VCaP (cell line): ENCODE results near the gene RBM4B.

Experiments
- H3K27ac ChIP-seq: fragments of 450-650 bp; 2 replicates; pipeline ENCODE4 v1.5.1; 2017
- CTCF ChIP-seq: fragments of 450-650 bp; conservative IDR thresholded peaks from 2 replicates; pipeline ENCODE4 v1.5.1; 2017; ENCODE audit warnings: mild to moderate bottlenecking, moderate library complexity

RBM4B gene

GRCh38 chr11:66670816-66671215 is 6.9 kb downstream of the RBM4B start:
- TF ChIP-seq CTCF, result no peak
- no peak overlapping the region for H3K27ac ChIP-seq

- TF ChIP-seq CTCF, result no peak
- H3K27ac ChIP-seq, result no peak overlapping the region
Observed at GRCh38 chr11:66665369-66665768, 12.3 kb downstream of the RBM4B start.

- H3K27ac ChIP-seq, result no peak overlapping the region
- no peak for TF ChIP-seq CTCF
Observed at GRCh38 chr11:66663741-66664296, 13.9 kb downstream of the RBM4B start.

DNA sequence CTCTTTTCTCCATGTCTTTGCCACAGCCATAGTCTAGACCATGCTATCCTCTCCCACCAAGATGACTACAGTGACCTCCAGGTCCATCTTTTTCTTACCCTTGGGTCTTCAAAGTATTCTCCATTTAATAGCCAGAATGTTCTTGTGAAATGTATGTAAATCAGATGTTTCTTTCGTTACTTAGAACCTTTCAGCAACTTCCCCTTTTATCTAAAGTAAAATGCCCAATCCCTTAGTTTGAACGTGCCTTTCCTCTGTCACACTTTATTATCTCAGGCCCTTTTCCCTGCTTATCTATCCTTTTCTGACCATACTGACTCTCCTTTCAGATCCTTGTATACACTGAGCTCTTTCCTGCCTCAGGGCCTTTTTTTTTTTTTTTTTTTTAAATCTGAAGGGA is 17.9 kb downstream of the RBM4B start:
- no peak overlapping the region for H3K27ac ChIP-seq
- no peak for TF ChIP-seq CTCF

DNA sequence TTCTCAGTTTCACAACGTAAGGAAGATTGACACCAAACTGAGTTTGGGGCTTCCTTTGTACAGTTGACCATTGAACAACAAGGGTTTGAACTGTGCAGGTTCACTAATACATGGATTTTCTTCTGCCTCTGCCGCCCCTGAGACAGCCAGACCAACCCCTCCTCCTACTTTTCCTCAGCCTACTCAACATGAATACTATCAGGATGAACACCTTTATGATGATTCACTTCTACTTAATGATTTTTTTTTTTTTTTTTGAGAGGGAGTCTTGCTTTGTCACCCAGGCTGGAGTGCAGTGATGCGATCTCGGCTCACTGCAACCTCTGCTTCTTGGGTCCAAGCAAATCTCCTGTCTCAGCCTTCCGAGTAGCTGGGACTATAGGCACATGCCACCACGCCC is 24.6 kb downstream of the RBM4B start:
- H3K27ac ChIP-seq, result no peak overlapping the region
- TF ChIP-seq CTCF, result no peak

DNA sequence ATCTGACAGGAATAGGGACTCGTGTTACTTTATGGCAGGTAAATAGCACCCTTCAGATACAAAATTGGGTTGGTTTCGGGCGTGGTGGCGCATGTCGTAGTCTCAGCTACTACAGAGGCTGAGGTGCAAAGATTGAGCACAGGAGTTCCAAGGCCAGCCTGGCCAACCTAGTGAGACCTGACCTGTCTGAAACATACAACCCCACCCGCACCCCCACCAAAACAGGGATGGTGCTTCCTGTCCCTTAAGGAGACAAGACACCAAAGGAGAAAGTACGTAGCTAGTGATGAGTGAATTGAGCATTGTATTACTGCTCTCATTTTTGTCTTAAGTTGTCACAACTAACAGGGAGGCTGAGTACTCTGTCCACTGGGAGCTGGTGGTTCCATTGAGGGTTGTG is 25.0 kb downstream of the RBM4B start:
- TF ChIP-seq CTCF, result no peak
- H3K27ac ChIP-seq, result no peak overlapping the region

GRCh38 chr11:66651016-66651415 is 26.7 kb downstream of the RBM4B start:
- no peak overlapping the region for H3K27ac ChIP-seq
- TF ChIP-seq CTCF, result no peak
